ENCODE data around the gene PRX. TPM values are rescaled to one million over a fixed set of nuclear protein-coding genes. Genes with fewer than 3 reads are reported as not detected.
A peak's percentile ranks its signal among the peaks of the same experiment; 100 is the strongest.

The PRX gene
- total and polyA plus RNA-seq, 9 of the 15 experiments (the other 6 are each of a cell fraction or from before 2014, with no cell fraction given) = 0.65 to 3.5 (median 1.7) TPM; not detected in 2

GRCh38 chr19:40433391-40434216 is 20.4 kb upstream of the PRX start:
- peak overlapping the region; percentile 86 for H3K4me2 ChIP-seq (ENCODE audit: insufficient read depth, low read length)
- no peaks in the 10 kb centered on the region for H4K20me1 ChIP-seq (replicated peaks; ENCODE audit: control insufficient read depth, insufficient read depth, low read length)
- no peaks in the 10 kb centered on the region for H3K9me1 ChIP-seq (ENCODE audit: control insufficient read depth, insufficient read depth, low read length)
- peaks cover 3% of the 10 kb centered on the region; the same call in 1 of the 3 replicates for H3K79me2 ChIP-seq (ENCODE audit: control insufficient read depth, insufficient read depth, low read length)
- H3K4me3 ChIP-seq = peak overlapping the region; percentile 40
- no peaks in the 10 kb centered on the region for H3K9me3 ChIP-seq (replicated peaks; ENCODE audit: control insufficient read depth, insufficient read depth, low read depth, low read length)
- H3K4me1 ChIP-seq (replicated peaks in 1 of 2; ENCODE audit: control insufficient read depth in 2 of 2, insufficient read depth in 2 of 2, low read length in 2 of 2) = peaks cover 12 to 41% of the 10 kb centered on the region in 2 experiments
- in situ Hi-C loops (cut with MboI) = no loop called here
- FAIRE-seq = peak; percentile 63
- peak; percentile 97 for ATAC-seq
- H3K9ac ChIP-seq (ENCODE audit: insufficient read depth in 1 of 2, low read depth in 2 of 2, low read length in 2 of 2) = peak overlapping the region; percentile 86 to 98
- under 1% methylated on average over 36 of the region's 50 CpGs for WGBS (ENCODE audit: insufficient coverage, low coverage, missing lambda C conversion rate)
- ChIA-PET POLR2A (interaction anchor here (0.6 to 4.0 kb wide), 8 partner anchors 9 to 181 kb away, joined by 3 to 34 read pairs (median 4); partner anchors contain the start of gene SERTAD3), CTCF (ENCODE audit: low intra/inter-chr PET ratio) (no interaction called here)
- peak overlapping the region; percentile 94 for H2AFZ ChIP-seq (ENCODE audit: low read depth, low read length)
- intact Hi-C loops (cut with micrococcal nuclease) = no loop called here
- peak; percentile 92 to 93 (median 93) for DNase-seq (ENCODE audit: extremely low read depth in 1 of 4, low spot score in 3 of 4)
- H3K27ac ChIP-seq (ENCODE audit: extremely low read depth, low read depth, low read length) = peak overlapping the region; percentile 94
- BruUV-seq (replicated peaks) = TSS peak; percentile 98
- H3K36me3 ChIP-seq (ENCODE audit: control insufficient read depth, insufficient read depth, low read length) = no peaks in the 10 kb centered on the region
- H3K27me3 ChIP-seq (ENCODE audit: control insufficient read depth in 2 of 2, insufficient read depth in 2 of 2, low read length in 2 of 2) = no peaks in the 10 kb centered on the region
- TF ChIP-seq ZNF583 (CRISPR knock-in tag; IDR thresholded peaks at IDR 0.05) = peak; percentile 62; the same call in 1 of the 2 replicates
- TF ChIP-seq HNRNPL (IDR thresholded peaks at IDR 0.05; ENCODE audit: low read depth, low read length) = peak; percentile 91
- peak; percentile 10; the same call in 1 of the 2 replicates for TF ChIP-seq SMARCE1 (IDR thresholded peaks at IDR 0.05)
- peak in 1 of 2 experiments; percentile 30; a peak in 2 of 4 replicates for TF ChIP-seq SIN3A (IDR thresholded peaks at IDR 0.05; ENCODE audit: borderline replicate concordance in 2 of 2, control insufficient read depth in 1 of 2, low read depth in 2 of 2, low read length in 2 of 2)
- peak; percentile 82 for TF ChIP-seq TAF7 (tag; IDR thresholded peaks at IDR 0.05)
- TF ChIP-seq IRF1 (CRISPR knock-in tag; IDR thresholded peaks at IDR 0.05; ENCODE audit: borderline replicate concordance) = no peak
- TF ChIP-seq VEZF1 (CRISPR knock-in tag; IDR thresholded peaks at IDR 0.05) = peak; percentile 98
- no peak for TF ChIP-seq ZKSCAN8 (CRISPR knock-in tag; IDR thresholded peaks at IDR 0.05)
- no peak for TF ChIP-seq FOXO4 (CRISPR knock-in tag; IDR thresholded peaks at IDR 0.05)
- TF ChIP-seq ZNF589 (CRISPR knock-in tag; IDR thresholded peaks at IDR 0.05; ENCODE audit: low read depth) = 0 out of 2 replicates have a peak, but pooled peaks have one; percentile 42
- peak; percentile 36 for TF ChIP-seq NEUROD1 (IDR thresholded peaks at IDR 0.05; ENCODE audit: borderline replicate concordance, low read depth, low read length, partially characterized antibody)
- peak; percentile 79 for TF ChIP-seq MYC (IDR thresholded peaks at IDR 0.05; ENCODE audit: low read depth, low read length)
- TF ChIP-seq MYC (CRISPR knock-in tag; IDR thresholded peaks at IDR 0.05; ENCODE audit: borderline replicate concordance, low read depth) = no peak
- no peak for TF ChIP-seq RBM17 (IDR thresholded peaks at IDR 0.05; ENCODE audit: borderline replicate concordance, low read depth, low read length)
- no peak for TF ChIP-seq HDAC1 (IDR thresholded peaks at IDR 0.05)
- no peak for TF ChIP-seq ATF1 (CRISPR knock-in tag; IDR thresholded peaks at IDR 0.05)
- TF ChIP-seq ATF1 (tag; IDR thresholded peaks at IDR 0.05) = 0 out of 2 replicates have a peak, but pooled peaks have one; percentile 15
